ENCODE measurements around the gene MMP10.

- TF ChIP-seq SP1 (IDR thresholded peaks at IDR 0.05) (no peak), NFRKB (IDR thresholded peaks at IDR 0.05) (no peak), BHLHE40 (IDR thresholded peaks at IDR 0.05; ENCODE audit: borderline replicate concordance) (no peak), HDGF (IDR thresholded peaks at IDR 0.05; ENCODE audit: borderline replicate concordance) (no peak), PKNOX1 (IDR thresholded peaks at IDR 0.05) (no peak)
Observed at GRCh38 chr11:102757823-102758549, 22.4 kb downstream of the MMP10 start.

Data from HEK293T (cell line).